Fibroblast of the aortic adventitia (primary cell): ENCODE results near the gene ALDH16A1. TPM values are rescaled to one million over a fixed set of nuclear protein-coding genes. Genes with fewer than 3 reads are reported as not detected.

Experiments used
- DNase-seq: peaks from one replicate; pipeline ENCODE4 v3.0.0-alpha.2; 2010; ENCODE audit warnings: low read depth
- H3K4me3 ChIP-seq: 2 replicates; pipeline ENCODE4 v1.5.1; 2011; ENCODE audit warnings: low read depth, mild to moderate bottlenecking, control low read depth, low read length, moderate library complexity
- CTCF ChIP-seq: IDR thresholded peaks from 2 replicates; pipeline ENCODE4 v1.5.1; 2011; ENCODE audit warnings: mild to moderate bottlenecking, low read length, control low read depth, inconsistent platforms; ENCODE audit not compliant: insufficient read depth
- total RNA-seq: library from RNA; depleted of rRNA; stranded (reverse); fragments of >200 nt; gene quantifications from 2 replicates; pipeline ENCODE4 v1.2.3, GENCODE V29; 2012; ENCODE audit warnings: low replicate concordance

The ALDH16A1 gene
- total RNA-seq, 1 donor = 25.0 TPM

GRCh38 chr19:49419173-49419572 is 33.9 kb upstream of the ALDH16A1 start:
- TF ChIP-seq CTCF = no peak
- H3K4me3 ChIP-seq = no peak overlapping the region
- DNase-seq = no peak

GRCh38 chr19:49420227-49420626 is 32.8 kb upstream of the ALDH16A1 start:
- no peak overlapping the region for H3K4me3 ChIP-seq
- TF ChIP-seq CTCF = no peak
- no peak for DNase-seq

- no peak for TF ChIP-seq CTCF
- peak; percentile 63 for DNase-seq
- H3K4me3 ChIP-seq = peak overlapping the region; percentile 25
Observed at GRCh38 chr19:49421039-49421877, 31.8 kb upstream of the ALDH16A1 start.

GRCh38 chr19:49421878-49422202 is 31.2 kb upstream of the ALDH16A1 start:
- TF ChIP-seq CTCF = no peak
- DNase-seq = no peak
- no peak overlapping the region for H3K4me3 ChIP-seq

GRCh38 chr19:49422407-49423070 is 30.5 kb upstream of the ALDH16A1 start:
- TF ChIP-seq CTCF = peak; percentile 33
- peak; percentile 16 for DNase-seq
- peak overlapping the region; percentile 6 for H3K4me3 ChIP-seq

GRCh38 chr19:49423071-49423984 is 29.7 kb upstream of the ALDH16A1 start, which contains the start of gene PTH2:
PTH2 (minus strand) TSS chr19:49423441; CDS start chr19:49423339, 102 bp downstream.
- DNase-seq = no peak
- peak within 1 kb of the TSS; percentile 6 for H3K4me3 ChIP-seq
- no peak for TF ChIP-seq CTCF
